Panc1 (cell line): ENCODE data around the gene LILRB2. TPM values are rescaled to one million over a fixed set of nuclear protein-coding genes. Genes with fewer than 3 reads are reported as not detected.

Experiments
- ATAC-seq: fragments of 200-7000 bp; cut with Tn5 transposase; 2 replicates; pipeline ENCODE4 v1.9.1; 2020; ENCODE audit warnings: mild to moderate bottlenecking, moderate library complexity
- BruUV-seq: library from RNA; stranded (reverse); fragments of 400-500 nt; replicated peaks from 2 replicates; lab custom pipeline; 2021; lab: Mats Ljungman, UMichigan
- CTCF ChIA-PET: fragments of 300-600 bp; sonication (Branson Sonifier 250); formaldehyde crosslinking; loops from one replicate; lab custom pipeline; 2022; ENCODE audit warnings: antibody characterized with exemption; lab: Charles Lee
- POLR2A ChIA-PET: fragments of 300-600 bp; sonication (Branson Sonifier 250); formaldehyde crosslinking; loops from one replicate; lab custom pipeline; 2022; ENCODE audit warnings: antibody characterized with exemption; lab: Charles Lee
- DNase-seq: peaks from one replicate; pipeline ENCODE4 v3.0.0-alpha.2; 2010; ENCODE audit warnings: low read depth, low spot score
- H3K27ac ChIP-seq: 2 replicates; pipeline ENCODE4 v1.5.1; 2011; ENCODE audit warnings: mild to moderate bottlenecking, low read length, inconsistent platforms
- H3K27me3 ChIP-seq: fragments of 200-500 bp; sonication (Bioruptor generic); 2 replicates; pipeline ENCODE4 v1.6.0; 2014; ENCODE audit warnings: low read length, inconsistent platforms; ENCODE audit not compliant: control insufficient read depth, insufficient read depth
- H3K36me3 ChIP-seq: fragments of 200-500 bp; sonication (Bioruptor generic); 2 replicates; pipeline ENCODE4 v1.5.1; 2014; ENCODE audit warnings: inconsistent platforms, mild to moderate bottlenecking, low read length, moderate library complexity; ENCODE audit not compliant: control insufficient read depth, insufficient read depth
- H3K4me1 ChIP-seq: 2 replicates; pipeline ENCODE4 v1.5.1; 2011; ENCODE audit warnings: inconsistent platforms, mild to moderate bottlenecking, low read length, moderate library complexity; ENCODE audit not compliant: control insufficient read depth, insufficient read depth
- H3K4me3 ChIP-seq, 2 experiments: 2 replicates each; pipeline ENCODE4 v1.5.1; 2011 to 2012; ENCODE audit warnings: low read depth in 2 of 2, low read length in 2 of 2, mild to moderate bottlenecking in 2 of 2, inconsistent platforms in 1 of 2, moderate library complexity in 1 of 2
- H3K9me3 ChIP-seq: fragments of 200-500 bp; sonication (Bioruptor generic); 2 replicates; pipeline ENCODE4 v1.5.1; 2014; ENCODE audit warnings: low read depth, mild to moderate bottlenecking, inconsistent platforms, low read length, moderate library complexity; ENCODE audit not compliant: control insufficient read depth, insufficient read depth
- CTCF ChIP-seq: fragments of 450-650 bp; IDR thresholded peaks from 2 replicates; pipeline ENCODE4 v1.5.1; 2017; ENCODE audit warnings: mild to moderate bottlenecking
- POLR2AphosphoS5 ChIP-seq: IDR thresholded peaks from 2 replicates; pipeline ENCODE4 v1.6.1; 2012; ENCODE audit warnings: mild to moderate bottlenecking, low read depth, low read length, moderate library complexity
- REST ChIP-seq, 2 experiments: IDR thresholded peaks; 2 replicates each; pipeline ENCODE4 v1.6.1; 2011 to 2012; ENCODE audit warnings: low read depth in 2 of 2, control low read depth in 1 of 2, low read length in 1 of 2, mild to moderate bottlenecking in 1 of 2, moderate library complexity in 1 of 2; ENCODE audit not compliant: insufficient read depth in 1 of 2
- SIN3A ChIP-seq: IDR thresholded peaks from 2 replicates; pipeline ENCODE4 v1.6.1; 2012; ENCODE audit warnings: low read depth, mild to moderate bottlenecking, low read length, moderate library complexity, borderline replicate concordance; ENCODE audit not compliant: insufficient read depth
- TCF7L2 ChIP-seq: IDR thresholded peaks from 2 replicates; pipeline ENCODE4 v1.6.1; 2011; ENCODE audit warnings: mild to moderate bottlenecking, low read depth, low read length, inconsistent platforms
- in situ Hi-C: cut with HindIII; loops from 2 replicates; pipeline ENCODE4 v1.10.0; 2016; ENCODE audit warnings: low sequenced_read_pairs, low pct_unique_long_range_greater_than_20kb
- intact Hi-C: fragments of 100-400 bp; cut with micrococcal nuclease; formaldehyde crosslinking; loops from one replicate; pipeline ENCODE4 v1.10.0; 2022; ENCODE audit not compliant: unreplicated experiment
- total RNA-seq: library from RNA; stranded (reverse); gene quantifications from one replicate; pipeline ENCODE4 v1.2.1, GENCODE V29; 2021; ENCODE audit not compliant: unreplicated experiment

The LILRB2 gene
- total RNA-seq, 1 experiment from 2014 or later = not detected

DNA sequence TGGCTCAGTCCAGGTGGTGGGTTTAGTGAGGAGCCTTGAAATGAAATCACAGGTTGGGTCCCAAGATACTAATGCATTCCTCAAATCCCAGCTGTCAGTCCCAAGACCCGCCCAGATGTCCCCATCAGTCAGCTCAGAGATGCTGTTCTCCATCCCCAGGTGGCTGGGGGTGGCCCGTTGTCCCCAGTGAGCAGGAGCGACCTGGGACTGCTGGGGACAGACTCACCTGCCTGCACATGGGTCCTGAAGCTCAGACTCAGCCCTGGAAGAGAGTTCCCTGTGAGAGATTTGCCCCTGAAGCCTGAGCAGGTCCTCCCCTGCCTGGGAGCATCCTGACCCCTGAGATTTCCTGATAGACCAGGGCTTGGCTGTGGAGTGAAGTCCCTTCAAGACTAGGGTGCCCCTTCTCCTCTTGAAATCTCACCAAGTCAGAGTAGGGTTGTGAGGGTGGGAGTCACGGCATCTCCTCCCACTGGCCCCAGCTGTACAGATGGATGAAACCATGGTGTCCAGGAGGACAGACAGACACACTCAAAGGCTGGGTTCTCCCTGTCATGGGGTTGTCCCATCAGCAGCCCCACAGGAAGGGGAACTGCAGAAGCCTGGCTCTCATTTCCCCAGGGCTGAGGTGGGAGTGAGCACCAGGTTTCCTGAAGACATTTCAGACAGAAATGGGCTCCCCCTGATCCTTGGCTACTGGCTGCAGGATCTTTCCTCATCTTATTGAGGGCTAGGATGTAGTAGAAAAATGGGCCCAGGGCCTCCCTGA is 17.6 kb upstream of the LILRB2 start:
- in situ Hi-C loops (no loop called here), intact Hi-C loops (loop anchor here (5.0 kb wide), 1 partner anchor 334 kb away; the partner anchor contains the start of gene LILRB1)
- CTCF ChIA-PET = no interaction called here
- no TSS peak for BruUV-seq
- no peaks in the 10 kb centered on the region for H3K36me3 ChIP-seq
- DNase-seq (no peak), ATAC-seq (peak; percentile 33)
- no peaks in the 10 kb centered on the region for H3K4me1 ChIP-seq
- peaks cover 33% of the 10 kb centered on the region for H3K27me3 ChIP-seq
- H3K4me3 ChIP-seq = no peak overlapping the region
- no peaks in the 10 kb centered on the region for H3K9me3 ChIP-seq
- TF ChIP-seq TCF7L2 = no peak
- no peak for TF ChIP-seq POLR2AphosphoS5
- no peak for TF ChIP-seq SIN3A
- TF ChIP-seq REST (IDR thresholded peaks at IDR 0.05; ENCODE audit: insufficient read depth in 1 of 2, low read depth in 2 of 2, low read length in 1 of 2) = no peak
- no peak for TF ChIP-seq CTCF
- no peak overlapping the region for H3K27ac ChIP-seq
- POLR2A ChIA-PET = interaction anchor here (0.6 kb wide), 1 partner anchor 20 kb away, joined by 7 read pairs; no protein-coding TSS in a partner anchor

DNA sequence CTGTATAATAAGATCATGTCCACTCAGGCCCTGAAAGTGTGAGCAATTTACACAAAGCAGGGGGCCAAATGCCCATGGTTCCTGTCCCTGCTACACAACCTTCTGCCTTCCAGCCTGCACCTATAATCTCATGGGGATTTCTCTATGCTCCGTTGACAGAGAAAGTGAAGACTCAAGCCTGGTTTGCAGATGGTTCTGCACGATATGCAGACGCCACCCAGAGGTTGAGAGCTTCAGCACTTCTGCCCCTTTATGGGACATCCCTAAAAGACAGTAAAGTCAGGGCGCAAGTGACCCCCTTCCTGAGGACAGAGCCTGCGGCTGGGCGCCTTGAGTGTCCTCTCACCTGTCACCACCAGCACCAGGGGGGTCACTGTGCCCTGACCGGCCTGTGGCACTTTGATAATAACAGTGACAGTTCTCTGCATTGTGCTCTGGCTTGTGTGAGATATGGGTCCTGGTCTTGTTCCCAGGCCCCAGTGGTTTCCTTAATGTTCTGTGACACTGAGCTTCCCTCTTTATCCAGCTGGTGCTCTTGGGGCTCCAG is 16.9 kb upstream of the LILRB2 start:
- in situ Hi-C loops (no loop called here), intact Hi-C loops (loop anchor here (5.0 kb wide), 1 partner anchor 334 kb away; the partner anchor contains the start of gene LILRB1)
- TF ChIP-seq REST (IDR thresholded peaks at IDR 0.05; ENCODE audit: insufficient read depth in 1 of 2, low read depth in 2 of 2, low read length in 1 of 2) = no peak
- peak; percentile 77 for TF ChIP-seq CTCF
- CTCF ChIA-PET = interaction anchor here (1.2 kb wide), 1 partner anchor 32 kb away, joined by 3 read pairs; no protein-coding TSS in a partner anchor
- Histone ChIP-seq H3K4me3 (no peak overlapping the region), H3K27ac (no peak overlapping the region), H3K27me3 (peaks cover 35% of the 10 kb centered on the region), H3K9me3 (no peaks in the 10 kb centered on the region), H3K36me3 (no peaks in the 10 kb centered on the region), H3K4me1 (no peaks in the 10 kb centered on the region)
- POLR2A ChIA-PET = interaction anchor here (0.7 kb wide), 1 partner anchor 107 kb away, joined by 5 read pairs; no protein-coding TSS in a partner anchor
- BruUV-seq = no TSS peak
- no peak for DNase-seq
- peak; percentile 81 for ATAC-seq
